Measurements from ENCODE around the gene C2CD2. TPM values are rescaled to one million over a fixed set of nuclear protein-coding genes. Genes with fewer than 3 reads are reported as not detected.
"Not testable (repeated sequence)": the region's sequence is repeated elsewhere in the genome, so short reads cannot be mapped to it uniquely, and the experiment has no call there.

Gene C2CD2
- total RNA-seq, 1 experiment from 2014 or later: 14.5 TPM

GRCh38 chr21:41956926-41957729 lies 3.3 kb upstream of the C2CD2 start:
- no peaks in the 10 kb centered on the region for H3K36me3 ChIP-seq
- H3K9me3 ChIP-seq (replicated peaks): no peaks in the 10 kb centered on the region
- peaks cover 21% of the 10 kb centered on the region for H3K4me1 ChIP-seq
- DNase-seq: peak; percentile 23 to 46
- H3K27ac ChIP-seq: no peak overlapping the region
- H3K4me3 ChIP-seq: no peak overlapping the region
- no peaks in the 10 kb centered on the region for H3K27me3 ChIP-seq

- H3K4me1 ChIP-seq: peaks cover 22% of the 10 kb centered on the region
- H3K36me3 ChIP-seq: no peaks in the 10 kb centered on the region
- no peak for DNase-seq
Measured at GRCh38 chr21:41955516-41955915, 1.7 kb upstream of the C2CD2 start.

GRCh38 chr21:41954654-41955499 lies 1.1 kb upstream of the C2CD2 start:
- Histone ChIP-seq H3K27ac (no peak overlapping the region), H3K27me3 (no peaks in the 10 kb centered on the region), H3K36me3 (no peaks in the 10 kb centered on the region), H3K4me1 (peaks cover 22% of the 10 kb centered on the region), H3K9me3 (replicated peaks) (no peaks in the 10 kb centered on the region), H3K4me3 (peak overlapping the region; percentile 94)
- DNase-seq: no peak

More at GRCh38 chr21:41955516-41955915, 1.7 kb upstream of the C2CD2 start:
- Histone ChIP-seq H3K27me3 (no peaks in the 10 kb centered on the region), H3K4me3 (no peak overlapping the region), H3K9me3 (replicated peaks) (no peaks in the 10 kb centered on the region), H3K27ac (no peak overlapping the region)

GRCh38 chr21:41953249-41953830 lies 478 bp downstream of the C2CD2 start:
- Histone ChIP-seq H3K4me1 (peaks cover 18% of the 10 kb centered on the region), H3K9me3 (replicated peaks) (0 out of 2 replicates have a peak, but pooled peaks cover 3% of the 10 kb centered on the region), H3K4me3 (peak overlapping the region; percentile 94), H3K27ac (peak overlapping the region; percentile 33; the same call in 1 of the 2 replicates), H3K36me3 (no peaks in the 10 kb centered on the region), H3K27me3 (no peaks in the 10 kb centered on the region)
- peak; percentile 21 to 25 for DNase-seq

DNA sequence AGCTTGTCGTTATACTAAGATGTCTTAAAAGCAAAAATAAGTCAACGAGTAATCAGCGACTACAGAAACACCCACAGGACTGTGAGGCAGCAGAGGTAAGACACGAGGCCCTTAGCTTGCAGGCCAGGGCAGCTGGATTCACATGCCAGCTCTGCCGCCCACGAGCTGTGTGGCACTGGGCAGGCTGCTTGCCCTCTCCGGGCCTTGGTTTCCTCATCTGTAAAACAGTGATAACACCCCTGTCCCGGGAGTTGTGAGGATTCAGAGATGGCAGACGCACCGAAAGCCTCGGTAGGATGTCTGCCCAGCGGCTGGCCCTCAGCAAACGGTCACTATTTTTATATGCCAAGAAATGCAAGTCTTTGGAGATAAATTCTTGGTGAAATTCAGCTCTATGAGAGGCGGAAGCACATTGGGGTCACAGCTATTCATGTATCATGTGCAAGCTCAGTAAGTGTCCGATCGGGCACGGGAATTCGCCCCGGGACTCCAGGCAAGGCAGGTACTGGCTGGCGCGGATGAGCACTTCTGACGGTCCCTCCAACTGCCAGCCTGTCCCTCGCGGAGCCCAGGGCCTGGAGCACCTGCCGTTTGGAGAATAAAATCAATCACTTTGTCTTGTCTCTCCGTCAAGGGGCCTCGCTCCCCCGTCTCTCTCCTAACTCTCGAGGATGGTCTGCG lies 1.1 kb downstream of the C2CD2 start:
- Histone ChIP-seq H3K27me3 (no peaks in the 10 kb centered on the region), H3K4me3 (peak overlapping the region; percentile 94), H3K36me3 (no peaks in the 10 kb centered on the region), H3K27ac (no peak overlapping the region; the same call in 1 of the 2 replicates), H3K9me3 (replicated peaks) (0 out of 2 replicates have a peak, but pooled peaks cover 3% of the 10 kb centered on the region), H3K4me1 (peaks cover 12% of the 10 kb centered on the region)
- DNase-seq: peak; percentile 35 to 48

GRCh38 chr21:41951876-41952567 lies 1.8 kb downstream of the C2CD2 start:
- no peak overlapping the region for H3K27ac ChIP-seq
- peak overlapping the region; percentile 94; the same call in 1 of the 2 replicates for H3K4me3 ChIP-seq
- H3K9me3 ChIP-seq (replicated peaks): 0 out of 2 replicates have a peak, but pooled peaks cover 3% of the 10 kb centered on the region
- H3K27me3 ChIP-seq: no peaks in the 10 kb centered on the region
- H3K4me1 ChIP-seq: peaks cover 5% of the 10 kb centered on the region
- no peak for DNase-seq
- no peaks in the 10 kb centered on the region for H3K36me3 ChIP-seq

- Histone ChIP-seq H3K4me3 (no peak overlapping the region), H3K27me3 (no peaks in the 10 kb centered on the region), H3K36me3 (no peaks in the 10 kb centered on the region), H3K4me1 (peaks cover 3% of the 10 kb centered on the region), H3K9me3 (replicated peaks) (0 out of 2 replicates have a peak, but pooled peaks cover 3% of the 10 kb centered on the region), H3K27ac (no peak overlapping the region)
- no peak for DNase-seq
Measured at GRCh38 chr21:41950941-41951351, 2.9 kb downstream of the C2CD2 start.

GRCh38 chr21:41949631-41950030 lies 4.2 kb downstream of the C2CD2 start:
- not testable (repeated sequence) for H3K4me1 ChIP-seq; H3K27me3 ChIP-seq; H3K9me3 ChIP-seq (replicated peaks); DNase-seq; H3K4me3 ChIP-seq; H3K27ac ChIP-seq; H3K36me3 ChIP-seq

GRCh38 chr21:41948901-41949300 lies 4.9 kb downstream of the C2CD2 start:
- Histone ChIP-seq H3K27me3 (no peaks in the 10 kb centered on the region), H3K27ac (no peak overlapping the region), H3K36me3 (no peaks in the 10 kb centered on the region), H3K4me1 (peaks cover 3% of the 10 kb centered on the region; the same call in 1 of the 2 replicates), H3K9me3 (replicated peaks) (0 out of 2 replicates have a peak, but pooled peaks cover 3% of the 10 kb centered on the region), H3K4me3 (no peak overlapping the region)
- no peak for DNase-seq

DNA sequence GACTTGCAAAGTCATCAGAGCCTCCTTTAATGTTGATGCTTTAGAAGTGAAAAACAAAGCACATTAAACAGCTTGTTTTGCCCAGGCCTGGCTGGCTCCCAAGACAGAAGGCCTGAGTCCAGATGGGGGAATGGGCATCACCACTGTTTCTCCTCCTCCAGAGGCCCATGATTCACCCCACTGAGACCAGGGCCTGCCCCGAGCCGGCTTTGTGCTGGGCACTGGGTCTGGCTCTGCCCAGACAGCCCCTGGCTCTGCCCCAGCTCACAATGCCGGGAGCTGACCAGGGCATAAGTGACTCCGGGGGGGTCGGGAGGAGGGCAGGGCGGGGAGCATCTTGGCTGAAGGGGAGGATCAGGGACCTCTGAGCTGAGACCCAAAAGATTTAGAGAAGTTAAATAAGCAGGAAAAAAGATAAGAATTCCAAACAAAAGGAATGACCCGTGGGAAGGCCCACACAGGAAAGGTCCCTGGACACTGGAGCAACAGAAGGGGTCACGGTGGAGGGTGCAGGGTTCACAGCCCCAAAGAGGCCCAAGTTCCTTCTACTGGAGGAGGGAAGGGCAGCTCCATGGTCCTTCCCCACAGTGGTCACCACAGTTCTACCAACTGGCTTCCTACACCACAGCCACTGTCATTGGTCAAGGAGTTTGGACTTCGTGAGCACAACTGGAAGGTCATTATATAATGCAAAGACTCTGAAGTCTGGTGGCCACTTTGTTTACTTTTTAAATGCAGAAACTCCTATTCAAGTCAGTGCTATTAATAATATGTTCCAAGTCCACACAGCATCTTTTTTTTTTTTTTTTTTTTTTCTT lies 5.5 kb downstream of the C2CD2 start:
- peaks cover 3% of the 10 kb centered on the region; the same call in 1 of the 2 replicates for H3K4me1 ChIP-seq
- no peak for DNase-seq
- no peak overlapping the region for H3K4me3 ChIP-seq

DNA sequence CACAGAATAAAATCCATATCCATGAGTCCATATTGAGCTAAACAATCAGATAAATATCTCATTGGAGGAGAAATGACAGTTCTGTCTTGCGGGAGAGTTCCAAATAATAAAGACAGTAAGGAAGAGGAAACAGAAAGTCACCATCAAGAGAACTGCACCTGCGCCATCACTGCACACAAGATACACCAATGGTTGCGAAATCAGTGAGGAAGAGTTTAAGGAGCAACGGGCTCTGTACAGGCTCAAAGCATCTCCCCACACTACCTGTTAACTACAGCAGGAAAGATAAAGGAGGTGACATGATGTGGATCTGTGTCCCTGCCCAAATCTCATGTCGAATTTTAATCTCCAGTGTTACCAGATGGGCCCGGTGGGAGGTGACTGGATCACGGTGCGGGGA lies 7.8 kb downstream of the C2CD2 start:
- no peaks in the 10 kb centered on the region for H3K36me3 ChIP-seq
- H3K27ac ChIP-seq: no peak overlapping the region
- H3K4me3 ChIP-seq: no peak overlapping the region
- H3K9me3 ChIP-seq (replicated peaks): 0 out of 2 replicates have a peak, but pooled peaks cover 3% of the 10 kb centered on the region
- no peaks in the 10 kb centered on the region for H3K4me1 ChIP-seq
- no peak for DNase-seq
- H3K27me3 ChIP-seq: no peaks in the 10 kb centered on the region

More for the DNA sequence above, 5.5 kb downstream of the C2CD2 start:
- Histone ChIP-seq H3K9me3 (replicated peaks) (0 out of 2 replicates have a peak, but pooled peaks cover 3% of the 10 kb centered on the region), H3K27me3 (no peaks in the 10 kb centered on the region), H3K36me3 (no peaks in the 10 kb centered on the region), H3K27ac (no peak overlapping the region)

DNA sequence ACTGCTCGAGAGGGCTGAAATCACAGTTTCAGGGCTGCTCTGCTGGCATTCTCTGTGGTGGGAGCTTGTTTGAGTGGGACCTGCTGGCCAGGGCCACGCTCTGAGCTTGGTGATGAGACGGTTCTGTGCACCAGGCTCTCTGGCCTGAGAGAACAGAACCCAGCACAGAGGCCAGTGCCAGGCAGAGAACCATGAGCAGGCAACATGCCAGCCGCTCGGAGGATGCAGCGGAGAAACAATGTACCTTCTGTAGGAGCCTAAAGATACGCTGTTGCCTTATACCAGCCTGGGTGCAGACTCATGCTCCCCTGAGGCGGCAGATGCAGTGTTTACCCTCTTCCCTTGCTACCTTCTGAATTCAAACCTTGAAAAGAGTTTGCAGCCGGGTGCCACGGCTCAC lies 10.0 kb downstream of the C2CD2 start:
- DNase-seq: no peak
- H3K4me1 ChIP-seq: no peaks in the 10 kb centered on the region
- H3K36me3 ChIP-seq: no peaks in the 10 kb centered on the region
- H3K4me3 ChIP-seq: no peak overlapping the region
- H3K9me3 ChIP-seq (replicated peaks): no peaks in the 10 kb centered on the region
- H3K27me3 ChIP-seq: no peaks in the 10 kb centered on the region
- no peak overlapping the region for H3K27ac ChIP-seq

DNA sequence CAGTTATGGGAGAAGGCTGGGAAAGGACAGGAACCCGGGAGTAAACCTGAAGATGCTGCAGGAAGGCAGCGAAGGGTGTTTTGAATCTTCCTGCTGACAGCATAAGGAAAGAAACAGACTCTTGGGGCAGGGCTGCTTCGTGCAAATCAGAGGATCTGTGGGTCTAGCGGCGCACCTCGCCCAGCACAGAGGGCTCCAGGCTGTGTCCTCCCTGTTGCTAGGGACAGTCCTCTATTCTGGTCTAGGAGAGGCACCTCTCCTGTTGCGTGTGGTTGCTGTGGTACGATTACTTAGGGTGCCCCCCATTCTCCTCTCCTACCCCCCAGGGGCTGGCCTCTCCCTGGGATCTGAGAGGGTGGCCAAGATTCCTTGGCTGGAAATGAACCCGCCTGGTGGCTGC lies 11.4 kb downstream of the C2CD2 start:
- H3K36me3 ChIP-seq: no peaks in the 10 kb centered on the region
- H3K27me3 ChIP-seq: no peaks in the 10 kb centered on the region
- H3K4me3 ChIP-seq: no peak overlapping the region
- H3K9me3 ChIP-seq (replicated peaks): no peaks in the 10 kb centered on the region
- H3K4me1 ChIP-seq: no peaks in the 10 kb centered on the region
- H3K27ac ChIP-seq: no peak overlapping the region
- DNase-seq: no peak

Data from SJCRH30 (cell line).